ENCODE data around the gene SCN1A. TPM values are rescaled to one million over a fixed set of nuclear protein-coding genes. Genes with fewer than 3 reads are reported as not detected.

Gene SCN1A
- total RNA-seq, 1 experiment from 2014 or later, result 0.62 TPM

- H3K4me1 ChIP-seq (ENCODE audit: insufficient read depth, low read length, poor library complexity, severe bottlenecking), result no peaks in the 10 kb centered on the region
- H3K9me3 ChIP-seq (ENCODE audit: low read depth, low read length, poor library complexity, severe bottlenecking), result no peaks in the 10 kb centered on the region
- H3K36me3 ChIP-seq (ENCODE audit: insufficient read depth, low read length, poor library complexity, severe bottlenecking), result no peaks in the 10 kb centered on the region
- no peaks in the 10 kb centered on the region for H3K27me3 ChIP-seq (replicated peaks; ENCODE audit: insufficient read depth, low read depth, low read length, poor library complexity)
- DNase-seq (ENCODE audit: low spot score), result no peak
- TF ChIP-seq EZH2 (IDR thresholded peaks at IDR 0.05; ENCODE audit: borderline replicate concordance, low read depth, low read length, poor library complexity, severe bottlenecking) (no peak), CTCF (conservative IDR thresholded peaks at IDR 0.05; ENCODE audit: low read depth, low read length) (no peak)
- no peak overlapping the region for H3K27ac ChIP-seq (ENCODE audit: low read depth, low read length, poor library complexity, severe bottlenecking)
- no TSS peak for BruUV-seq (replicated peaks)
- intact Hi-C loops (cut with micrococcal nuclease; ENCODE audit: unreplicated experiment), result no loop called here
- POLR2A ChIA-PET (ENCODE audit: low non-redundant PET), result no interaction called here
- CTCF ChIA-PET, result no interaction called here
- H3K4me3 ChIP-seq (ENCODE audit: low read depth, low read length, poor library complexity, severe bottlenecking), result no peak overlapping the region
Measured at GRCh38 chr2:166070231-166070630, 57.6 kb downstream of the SCN1A start.

GRCh38 chr2:166068981-166069380, 58.8 kb downstream of the SCN1A start:
- no peaks in the 10 kb centered on the region for H3K4me1 ChIP-seq (ENCODE audit: insufficient read depth, low read length, poor library complexity, severe bottlenecking)
- no peak overlapping the region for H3K4me3 ChIP-seq (ENCODE audit: low read depth, low read length, poor library complexity, severe bottlenecking)
- POLR2A ChIA-PET (ENCODE audit: low non-redundant PET), result no interaction called here
- intact Hi-C loops (cut with micrococcal nuclease; ENCODE audit: unreplicated experiment), result no loop called here
- TF ChIP-seq EZH2 (IDR thresholded peaks at IDR 0.05; ENCODE audit: borderline replicate concordance, low read depth, low read length, poor library complexity, severe bottlenecking) (no peak), CTCF (conservative IDR thresholded peaks at IDR 0.05; ENCODE audit: low read depth, low read length) (no peak)
- CTCF ChIA-PET, result no interaction called here
- no peak for DNase-seq (ENCODE audit: low spot score)
- no peaks in the 10 kb centered on the region for H3K36me3 ChIP-seq (ENCODE audit: insufficient read depth, low read length, poor library complexity, severe bottlenecking)
- no peaks in the 10 kb centered on the region for H3K27me3 ChIP-seq (replicated peaks; ENCODE audit: insufficient read depth, low read depth, low read length, poor library complexity)
- no TSS peak for BruUV-seq (replicated peaks)
- no peak overlapping the region for H3K27ac ChIP-seq (ENCODE audit: low read depth, low read length, poor library complexity, severe bottlenecking)
- H3K9me3 ChIP-seq (ENCODE audit: low read depth, low read length, poor library complexity, severe bottlenecking), result no peaks in the 10 kb centered on the region

GRCh38 chr2:166067229-166067628, 60.6 kb downstream of the SCN1A start:
- intact Hi-C loops (cut with micrococcal nuclease; ENCODE audit: unreplicated experiment), result no loop called here
- Histone ChIP-seq H3K36me3 (ENCODE audit: insufficient read depth, low read length, poor library complexity, severe bottlenecking) (no peaks in the 10 kb centered on the region), H3K4me3 (ENCODE audit: low read depth, low read length, poor library complexity, severe bottlenecking) (no peak overlapping the region), H3K4me1 (ENCODE audit: insufficient read depth, low read length, poor library complexity, severe bottlenecking) (no peaks in the 10 kb centered on the region), H3K27me3 (replicated peaks; ENCODE audit: insufficient read depth, low read depth, low read length, poor library complexity) (no peaks in the 10 kb centered on the region), H3K9me3 (ENCODE audit: low read depth, low read length, poor library complexity, severe bottlenecking) (no peaks in the 10 kb centered on the region), H3K27ac (ENCODE audit: low read depth, low read length, poor library complexity, severe bottlenecking) (no peak overlapping the region)
- ChIA-PET CTCF (no interaction called here), POLR2A (ENCODE audit: low non-redundant PET) (no interaction called here)
- no peak for TF ChIP-seq CTCF (conservative IDR thresholded peaks at IDR 0.05; ENCODE audit: low read depth, low read length)
- TF ChIP-seq EZH2 (IDR thresholded peaks at IDR 0.05; ENCODE audit: borderline replicate concordance, low read depth, low read length, poor library complexity, severe bottlenecking), result no peak
- DNase-seq (ENCODE audit: low spot score), result no peak
- BruUV-seq (replicated peaks), result no TSS peak
